GM03348 (cell line): ENCODE measurements around the gene TRPM4.
"Not testable (repeated sequence)": the region's sequence is repeated elsewhere in the genome, so short reads cannot be mapped to it uniquely, and the experiment has no call there.

Experiments
- DNase-seq: peaks from one replicate; pipeline ENCODE4 v3.0.0; 2012; ENCODE audit warnings: low spot score

TRPM4 gene

GRCh38 chr19:49190781-49191180 lies 33.2 kb downstream of the TRPM4 start:
- no peak for DNase-seq

GRCh38 chr19:49193822-49194394 lies 36.3 kb downstream of the TRPM4 start:
- DNase-seq = no peak

GRCh38 chr19:49194408-49194807 lies 36.8 kb downstream of the TRPM4 start:
- DNase-seq = no peak

- no peak for DNase-seq
These were observed 39.1 kb downstream of the TRPM4 start for GRCh38 chr19:49196527-49197240.

GRCh38 chr19:49200238-49200862 lies 42.8 kb downstream of the TRPM4 start:
- DNase-seq = peak; percentile 52

- DNase-seq = no peak
These were observed 43.5 kb downstream of the TRPM4 start for GRCh38 chr19:49201042-49201441.

GRCh38 chr19:49205114-49205513 lies 47.5 kb downstream of the TRPM4 start:
- DNase-seq = no peak

- not testable (repeated sequence) for DNase-seq
These were observed 51.9 kb downstream of the TRPM4 start for GRCh38 chr19:49209502-49209901.

GRCh38 chr19:49210108-49210900 lies 52.7 kb downstream of the TRPM4 start:
- DNase-seq = no peak

- no peak for DNase-seq
These were observed 53.4 kb downstream of the TRPM4 start for GRCh38 chr19:49210901-49211451.

- DNase-seq = no peak
These were observed 54.6 kb downstream of the TRPM4 start for GRCh38 chr19:49212016-49212701.

GRCh38 chr19:49213791-49214190 lies 56.2 kb downstream of the TRPM4 start:
- DNase-seq = no peak

GRCh38 chr19:49214701-49215100 lies 57.1 kb downstream of the TRPM4 start:
- DNase-seq = no peak

- no peak for DNase-seq
These were observed 58.5 kb downstream of the TRPM4 start for GRCh38 chr19:49216071-49216470.

- no peak for DNase-seq
These were observed 59.8 kb downstream of the TRPM4 start for GRCh38 chr19:49217382-49217781.

GRCh38 chr19:49222011-49222410 lies 64.4 kb downstream of the TRPM4 start:
- DNase-seq = peak; percentile 33

- DNase-seq = no peak
These were observed 64.9 kb downstream of the TRPM4 start for GRCh38 chr19:49222528-49222927.

GRCh38 chr19:49223472-49223871 lies 65.9 kb downstream of the TRPM4 start:
- no peak for DNase-seq

GRCh38 chr19:49224441-49224840 lies 66.8 kb downstream of the TRPM4 start:
- DNase-seq = not testable (repeated sequence)

GRCh38 chr19:49224879-49225278 lies 67.3 kb downstream of the TRPM4 start:
- DNase-seq = peak; percentile 34

GRCh38 chr19:49229416-49229815 lies 71.8 kb downstream of the TRPM4 start:
- DNase-seq = no peak

- DNase-seq = no peak
These were observed 73.8 kb downstream of the TRPM4 start for GRCh38 chr19:49231389-49231788.
